ENCODE data around the gene PAX7.

PAX7 gene

GRCh38 chr1:18768086-18768485 lies 137.4 kb downstream of the PAX7 start:
- no peak for DNase-seq

GRCh38 chr1:18769140-18769539 lies 138.5 kb downstream of the PAX7 start:
- DNase-seq: no peak

- no peak for DNase-seq
Observed at GRCh38 chr1:18770799-18771198, 140.2 kb downstream of the PAX7 start.

- no peak for DNase-seq
Observed at GRCh38 chr1:18773753-18774152, 143.1 kb downstream of the PAX7 start.

- DNase-seq: no peak
Observed at GRCh38 chr1:18775341-18775740, 144.7 kb downstream of the PAX7 start.

DNA sequence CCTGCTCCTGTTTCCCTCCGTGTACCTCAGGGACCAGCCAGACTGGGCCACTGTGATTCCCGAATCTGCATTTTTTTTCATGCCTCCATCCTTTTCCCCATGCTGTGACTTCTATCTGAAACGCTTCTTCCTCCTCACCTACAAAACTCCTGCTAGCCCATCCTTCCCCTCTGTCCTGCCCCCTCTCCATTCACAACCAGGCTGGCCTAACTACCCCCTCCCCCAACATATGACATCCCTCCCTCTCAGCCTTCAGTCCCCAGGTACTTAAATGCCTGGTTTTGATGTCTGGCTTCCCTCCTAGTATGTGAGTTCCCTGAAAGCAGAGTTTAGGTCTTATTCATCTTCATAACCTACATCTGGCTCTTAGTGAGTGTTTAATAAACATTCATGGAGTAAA lies 146.1 kb downstream of the PAX7 start:
- no peak for DNase-seq

DNA sequence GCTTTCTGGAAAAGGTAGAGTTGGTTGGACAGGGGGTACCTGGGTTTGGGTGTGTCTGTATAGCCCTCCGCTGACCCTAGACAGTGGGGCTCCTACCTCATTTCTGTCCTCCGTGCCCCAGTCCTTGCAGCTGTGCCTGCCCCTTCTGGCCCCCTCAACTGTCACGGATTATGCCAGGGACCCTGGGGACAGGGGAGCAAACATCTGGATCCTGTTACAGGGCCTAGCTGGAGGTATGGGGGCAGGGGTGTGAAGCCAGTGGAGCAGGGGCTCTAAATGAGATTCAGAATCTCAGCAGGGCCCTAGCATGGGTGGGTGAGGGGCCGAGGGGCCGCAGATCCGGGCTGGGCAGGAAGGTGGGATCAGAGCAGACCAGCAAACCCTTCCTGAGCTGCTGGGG lies 147.8 kb downstream of the PAX7 start:
- no peak for DNase-seq

DNA sequence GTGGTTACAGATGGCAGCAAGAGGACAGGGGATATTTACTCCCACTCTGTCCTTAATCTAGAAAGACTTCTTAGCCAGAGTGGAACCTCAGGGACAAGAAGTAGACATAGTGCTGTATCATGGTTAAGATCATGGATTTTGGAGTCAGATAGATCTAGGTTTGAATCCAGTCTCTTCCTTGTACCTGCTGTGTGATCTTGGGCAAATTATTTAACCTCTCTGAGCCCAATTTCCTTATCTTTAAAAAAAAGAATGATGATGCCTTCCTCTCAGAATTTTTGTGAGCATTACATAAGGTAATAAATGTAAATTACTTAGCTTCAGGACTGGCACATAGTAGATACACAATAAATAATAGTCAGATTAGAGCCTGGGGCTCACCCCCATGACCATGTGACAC lies 150.4 kb downstream of the PAX7 start:
- DNase-seq: no peak

DNA sequence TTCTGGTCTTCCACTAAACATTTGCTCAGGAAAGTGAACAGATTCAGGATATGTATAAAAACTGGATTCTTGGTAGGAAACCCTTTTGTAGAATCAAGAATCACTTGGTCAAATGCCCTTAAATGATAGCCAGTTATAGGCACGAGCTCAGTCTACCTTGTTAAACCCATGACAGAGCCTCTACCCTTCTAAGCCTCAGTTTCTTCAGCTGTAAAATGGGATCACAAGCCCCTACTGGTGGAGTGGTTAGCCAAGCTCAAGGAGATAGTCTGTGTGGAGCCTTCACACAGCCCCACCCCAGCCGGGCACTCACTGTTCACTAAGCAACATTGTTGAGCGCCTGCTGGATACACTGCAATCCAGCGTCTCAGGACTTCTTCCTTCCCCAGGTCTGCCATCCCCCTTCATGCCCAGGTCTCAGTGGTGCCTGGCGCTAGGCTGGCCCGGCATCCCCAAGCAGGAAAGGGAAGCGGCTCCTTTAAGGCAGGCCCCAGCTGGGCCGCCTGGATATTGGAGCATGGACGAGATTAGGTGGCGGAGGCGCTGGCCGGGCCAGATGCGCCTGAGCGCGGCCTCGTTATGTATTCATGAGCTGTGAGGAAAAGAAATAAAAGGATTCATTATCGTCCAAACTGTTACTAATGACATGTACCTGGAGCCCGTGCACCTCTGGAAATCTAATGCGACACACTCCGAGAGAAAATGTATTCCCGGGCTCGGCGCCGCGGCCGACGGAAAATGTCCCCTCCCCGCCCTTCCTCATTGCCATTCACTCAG lies 153.2 kb downstream of the PAX7 start:
- no peak for DNase-seq

DNA sequence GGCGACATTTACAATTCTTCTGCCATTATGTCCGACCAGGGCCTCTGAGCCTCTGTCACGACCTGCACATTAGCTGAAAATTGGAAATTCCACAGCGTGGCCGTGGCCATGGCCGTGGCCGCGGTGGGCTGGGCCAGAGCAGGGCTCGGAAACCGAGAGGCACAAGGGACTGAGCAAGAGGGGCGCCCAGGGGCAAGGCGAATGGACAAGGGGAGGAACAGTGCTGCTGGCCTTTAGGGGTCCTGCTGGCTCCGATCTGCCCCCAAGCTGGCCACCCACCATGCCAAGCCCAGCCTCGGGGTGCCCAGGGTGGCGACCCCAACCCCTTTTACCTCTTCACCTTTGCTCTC lies 153.8 kb downstream of the PAX7 start:
- DNase-seq: no peak

DNA sequence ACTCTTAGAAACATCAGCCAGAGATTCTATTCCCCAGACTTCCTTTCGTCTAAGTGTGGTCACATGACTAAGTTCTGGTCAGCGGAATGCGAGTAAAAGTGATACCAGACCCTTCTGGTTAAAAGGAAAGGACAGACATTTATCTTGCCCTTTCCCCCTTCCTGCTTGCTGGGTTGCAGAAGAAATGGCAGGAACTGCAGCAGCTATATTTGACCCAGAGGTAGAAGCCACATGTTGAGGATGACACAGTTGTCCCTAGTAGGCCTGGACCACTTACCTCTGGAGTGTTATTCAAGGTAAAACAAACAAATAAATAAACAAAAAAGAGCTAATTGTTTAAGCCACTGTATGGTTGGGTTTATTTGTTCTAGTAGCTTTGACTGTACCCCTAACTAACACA lies 155.5 kb downstream of the PAX7 start:
- no peak for DNase-seq

GRCh38 chr1:18787825-18788385 lies 157.3 kb downstream of the PAX7 start:
- no peak for DNase-seq

GRCh38 chr1:18789246-18789645 lies 158.6 kb downstream of the PAX7 start:
- DNase-seq: no peak

- DNase-seq: no peak
Observed at GRCh38 chr1:18792747-18793146, 162.1 kb downstream of the PAX7 start.

DNA sequence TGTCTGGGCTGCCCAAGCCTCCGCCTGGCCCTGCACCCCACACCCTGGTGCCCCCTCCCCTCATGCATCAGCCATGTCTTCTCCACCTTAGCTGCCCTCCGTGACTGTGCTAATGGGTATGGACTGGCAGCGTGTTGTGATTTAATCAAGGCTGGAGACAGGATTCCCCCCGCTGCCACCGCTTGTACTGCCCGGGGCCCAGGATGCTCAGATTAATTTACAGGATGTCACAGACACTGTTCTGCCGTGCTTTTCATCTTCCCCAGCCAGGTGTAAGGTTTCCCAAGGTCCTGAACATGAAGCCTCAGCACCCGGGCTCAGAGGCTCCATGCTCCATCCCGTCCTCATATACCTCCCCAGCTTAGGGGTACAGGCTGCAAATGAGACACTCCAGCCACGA lies 162.5 kb downstream of the PAX7 start:
- DNase-seq: no peak

- DNase-seq: no peak
Observed at GRCh38 chr1:18794051-18794450, 163.4 kb downstream of the PAX7 start.

DNA sequence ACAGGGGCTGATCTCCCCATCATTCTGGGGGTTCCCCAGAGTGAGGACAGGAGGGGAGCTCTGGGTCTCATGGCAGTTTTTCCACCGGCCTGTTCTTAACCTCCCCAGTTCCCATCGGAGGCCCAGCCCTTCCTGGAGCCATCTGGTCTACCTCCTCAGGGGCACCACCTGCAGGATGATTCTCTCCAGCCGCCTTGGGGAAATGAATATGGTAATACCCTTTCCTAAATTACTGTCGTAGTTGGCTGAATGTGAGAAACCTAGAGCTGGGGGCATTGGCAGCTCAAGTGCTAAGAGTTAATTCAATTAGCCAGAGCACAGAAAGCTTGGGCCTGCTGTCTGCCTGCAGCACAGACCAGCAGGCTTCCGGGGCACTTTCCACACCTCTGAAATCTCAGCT lies 163.9 kb downstream of the PAX7 start:
- DNase-seq: no peak

DNA sequence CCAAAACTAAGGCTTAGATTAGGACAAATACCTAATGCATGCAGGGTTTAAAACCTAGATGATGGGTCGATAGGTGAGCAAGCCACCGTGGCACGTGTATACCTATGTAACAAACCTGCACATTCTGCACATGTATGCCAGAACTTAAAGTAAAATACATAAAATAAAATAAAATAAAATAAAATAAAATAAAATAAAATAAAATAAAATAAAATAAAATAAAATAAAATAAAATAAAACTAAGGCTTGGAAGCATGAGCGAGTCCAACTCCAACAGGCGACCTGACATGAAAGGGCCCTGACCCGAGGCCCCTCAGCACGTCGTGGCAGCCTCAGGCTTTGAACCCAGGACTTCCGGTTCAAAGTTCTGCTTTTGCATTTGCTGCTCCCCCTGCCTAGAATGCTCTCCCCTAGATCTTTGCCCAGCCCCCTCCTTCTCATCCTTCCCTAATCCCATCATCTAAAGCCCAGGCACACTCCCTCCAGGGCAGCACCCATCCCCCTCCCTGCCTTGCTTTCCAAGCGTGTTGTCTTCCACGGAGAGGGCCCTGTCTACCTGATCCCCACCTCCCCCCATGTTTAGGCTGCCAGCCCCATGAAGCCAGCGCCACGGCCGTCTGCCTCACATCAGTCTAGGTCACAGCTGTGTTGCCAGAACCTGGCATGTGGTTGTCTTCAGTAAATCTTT lies 164.5 kb downstream of the PAX7 start:
- DNase-seq: no peak

DNA sequence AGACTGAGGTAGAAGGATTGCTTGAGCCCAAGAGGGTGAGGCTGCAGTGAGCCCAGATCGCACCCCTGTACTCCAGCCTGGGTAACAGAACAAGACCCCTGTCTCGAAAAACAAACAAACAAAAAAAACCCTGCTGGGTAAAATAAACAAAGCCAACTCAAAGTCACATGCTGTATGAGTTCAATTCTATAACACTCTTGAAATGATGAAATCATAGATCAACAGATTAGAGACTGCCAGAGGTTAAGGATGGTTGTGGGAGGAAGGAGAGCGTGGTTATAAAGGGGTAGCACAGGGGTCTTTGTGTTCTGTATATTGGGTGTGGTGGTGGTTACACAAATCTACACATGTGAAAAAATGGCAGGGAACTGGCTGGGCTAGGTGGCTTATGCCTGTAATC lies 166.3 kb downstream of the PAX7 start:
- DNase-seq: no peak
